DMS153 treated with DMSO at 0.1 percent for 48 hours (cell line): ENCODE results near the gene CYP3A4.
"Not testable (repeated sequence)": the region's sequence is repeated elsewhere in the genome, so short reads cannot be mapped to it uniquely, and the experiment has no call there.

ENCODE experiments used
- DNase-seq: peaks from one replicate; lab custom pipeline; 2025; ENCODE audit not compliant: unreplicated experiment; lab: John Stamatoyannopoulos, UW

The CYP3A4 gene

GRCh38 chr7:99784007-99784406 lies at the start of gene CYP3A4:
TSS of gene CYP3A4 (minus strand) at chr7:99784184. CDS start at chr7:99784081, 103 bp downstream.
- no peak for DNase-seq

DNA sequence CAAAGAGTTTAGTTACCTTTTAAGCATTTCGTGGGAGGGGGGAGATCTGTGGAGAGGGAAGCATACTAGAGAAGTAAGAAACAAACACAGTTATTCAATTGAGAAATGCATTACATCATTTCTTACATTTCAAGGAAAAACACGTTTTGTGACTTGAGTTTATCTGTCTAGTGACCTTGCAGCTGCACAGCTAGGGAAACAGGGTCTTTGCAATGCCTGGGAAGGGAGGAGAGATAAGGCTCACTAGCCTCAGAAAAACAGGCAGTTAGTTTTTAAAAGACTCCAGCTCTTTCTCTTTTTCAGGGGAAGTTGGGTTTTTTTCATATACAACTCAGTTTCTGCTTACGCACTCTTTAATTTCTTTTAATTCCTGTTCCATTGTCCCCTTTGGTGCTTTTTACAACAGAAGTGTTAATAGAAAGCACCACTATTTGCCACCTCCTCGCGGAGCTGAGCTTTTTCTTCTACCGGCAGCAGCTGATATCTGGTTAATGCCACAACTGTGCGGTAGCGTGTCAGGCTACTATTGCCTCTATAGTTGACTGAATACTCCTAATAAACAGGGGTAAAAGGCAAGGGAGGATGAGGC lies 49.4 kb upstream of the CYP3A4 start:
- DNase-seq, result no peak

- DNase-seq, result no peak
Observed at GRCh38 chr7:99831595-99831994, 47.6 kb upstream of the CYP3A4 start.

DNA sequence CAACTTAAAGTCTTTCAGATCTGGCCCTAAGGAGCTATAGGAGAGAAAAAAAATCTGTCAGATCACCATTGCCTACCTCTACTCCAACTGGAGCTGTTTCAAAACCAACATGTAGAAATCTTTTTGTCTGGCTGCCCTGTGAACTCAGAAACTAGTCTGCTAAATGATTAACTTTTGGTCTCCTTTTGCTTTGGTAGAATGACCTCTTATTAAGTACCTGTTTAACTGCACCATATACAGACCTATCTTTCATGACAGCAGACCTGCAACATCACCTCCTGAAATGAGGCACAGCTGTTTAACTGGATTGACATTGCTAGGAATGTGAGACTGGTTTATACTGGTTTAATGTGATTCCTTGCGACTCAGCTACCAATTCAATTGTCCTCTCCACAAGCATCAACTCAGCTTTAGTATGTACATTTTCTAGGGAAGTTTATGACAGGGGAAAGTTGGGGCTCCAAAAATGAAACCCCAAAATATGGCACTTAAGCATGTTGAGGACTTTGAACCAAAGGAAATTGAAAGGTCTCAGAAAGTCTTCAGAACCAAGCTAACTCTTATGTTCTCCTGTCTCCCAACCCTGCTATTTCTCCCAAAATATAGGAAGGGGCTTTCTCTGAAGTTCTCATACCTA lies 45.7 kb upstream of the CYP3A4 start:
- DNase-seq, result no peak

GRCh38 chr7:99828811-99829210 lies 44.8 kb upstream of the CYP3A4 start:
- DNase-seq, result no peak

DNA sequence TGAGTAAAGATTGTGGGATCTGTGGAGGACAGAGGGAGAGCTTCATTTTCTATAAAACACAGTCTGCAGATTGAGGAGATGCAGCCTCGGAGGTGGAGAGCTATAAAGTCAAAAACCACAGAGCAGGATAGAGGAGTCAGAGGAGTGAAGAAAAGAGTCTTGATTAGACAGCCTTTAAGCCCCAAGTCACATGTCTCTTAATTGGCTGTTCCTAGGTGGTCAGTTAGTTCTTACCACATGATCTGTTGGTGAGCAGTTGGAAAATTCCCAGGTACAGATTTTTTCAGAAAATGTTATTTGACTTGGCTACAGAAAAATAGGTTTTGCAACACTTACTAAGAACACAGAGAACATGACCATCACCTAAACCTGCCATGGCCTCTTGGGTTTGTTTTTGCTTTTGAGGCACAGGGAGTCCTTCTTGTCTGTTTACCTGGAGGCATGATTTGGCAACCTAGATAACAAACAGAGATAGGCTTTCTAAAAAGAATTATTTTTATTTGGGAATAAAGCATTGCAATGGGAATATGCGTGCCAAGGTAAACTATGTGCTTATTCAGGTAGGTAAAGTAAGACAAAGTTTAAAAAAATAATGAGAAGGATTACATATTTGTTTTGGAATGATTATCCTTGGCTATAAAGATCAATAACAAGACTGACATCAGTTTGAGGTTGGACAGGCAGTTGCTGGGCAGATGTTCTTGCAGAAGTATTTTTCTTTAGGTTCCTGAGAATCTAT lies 43.2 kb upstream of the CYP3A4 start:
- no peak for DNase-seq

DNA sequence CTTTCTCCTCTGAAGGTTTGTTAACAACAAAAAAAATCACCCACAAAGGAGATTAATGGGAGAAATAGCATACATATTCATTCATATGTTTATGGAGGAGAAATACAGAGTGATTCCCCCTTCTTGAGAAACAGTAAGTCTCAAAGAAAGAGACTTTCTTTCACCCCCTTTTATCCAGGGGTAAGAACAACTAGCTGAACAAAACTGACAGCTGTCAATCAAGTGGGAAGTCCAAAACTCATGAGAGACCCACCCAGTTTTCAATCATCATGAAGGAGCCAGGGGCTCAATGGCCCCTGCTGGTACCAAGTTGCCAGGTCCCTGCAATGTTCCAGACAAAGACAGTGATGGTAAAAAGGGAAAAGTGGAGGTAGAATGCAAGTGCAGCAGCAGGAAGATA lies 41.9 kb upstream of the CYP3A4 start:
- no peak for DNase-seq

DNA sequence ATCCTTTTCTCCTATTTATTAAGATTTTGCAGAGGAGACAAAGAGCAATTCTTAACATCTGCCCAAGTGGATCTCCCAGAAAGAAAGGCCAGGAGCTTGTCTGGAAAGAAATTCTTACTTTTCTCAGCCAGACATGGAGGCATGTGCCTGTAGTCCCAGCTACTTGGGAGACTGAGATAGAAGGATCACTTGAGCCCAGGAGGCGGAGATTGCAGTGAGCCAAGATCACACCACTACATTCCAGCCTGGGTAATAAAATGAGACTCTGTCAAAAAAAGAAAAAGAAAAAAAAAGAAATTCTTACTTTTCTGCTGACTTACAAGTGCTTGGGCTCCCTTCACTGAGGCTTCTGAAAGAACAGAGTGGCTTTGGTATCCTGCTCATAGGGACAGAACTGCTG lies 41.5 kb upstream of the CYP3A4 start:
- DNase-seq, result no peak

DNA sequence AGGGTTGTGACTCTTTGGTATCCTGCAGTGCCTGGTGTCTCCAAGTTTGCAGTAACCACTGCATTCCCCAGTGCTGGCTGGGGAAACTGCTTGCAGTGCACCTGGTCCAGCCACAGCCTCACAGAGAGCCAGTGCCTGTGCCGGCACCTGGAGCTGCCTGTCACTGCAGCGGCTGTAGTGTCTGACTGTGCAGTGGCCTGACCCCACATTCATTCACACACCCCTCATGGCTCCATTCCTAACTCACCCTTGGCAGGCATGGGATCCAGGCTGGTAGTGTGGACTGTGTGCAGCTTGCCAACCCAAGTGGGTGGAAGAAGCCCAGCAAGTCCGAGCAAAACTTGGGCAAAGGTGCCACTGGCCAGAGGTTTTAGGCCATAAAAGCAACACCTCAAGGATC lies 40.1 kb upstream of the CYP3A4 start:
- no peak for DNase-seq

GRCh38 chr7:99822731-99823718 lies 39.0 kb upstream of the CYP3A4 start:
- DNase-seq, result no peak

- DNase-seq, result no peak
Observed at GRCh38 chr7:99820408-99821027, 36.5 kb upstream of the CYP3A4 start.

DNA sequence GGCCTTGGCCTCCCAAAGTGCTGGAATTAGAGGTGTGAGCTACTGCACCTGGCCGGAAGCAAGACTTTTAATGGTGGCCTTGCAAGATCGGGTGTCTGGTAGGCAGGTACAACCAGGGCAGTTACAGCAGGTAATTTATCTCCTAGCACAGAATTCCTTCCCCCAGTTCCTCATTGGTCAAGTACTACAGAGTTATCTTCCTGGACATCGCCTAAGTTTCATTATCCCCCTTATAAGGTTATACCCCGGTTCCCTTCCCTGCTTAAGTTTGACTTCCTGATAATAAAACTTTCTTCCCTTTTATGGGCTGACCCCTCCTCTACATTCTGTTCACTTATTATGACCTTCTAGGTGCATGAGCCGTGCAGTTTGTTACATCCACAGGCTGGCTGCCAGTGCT lies 24.8 kb upstream of the CYP3A4 start:
- no peak for DNase-seq

- no peak for DNase-seq
Observed at GRCh38 chr7:99806839-99807478, 23.0 kb upstream of the CYP3A4 start.

DNA sequence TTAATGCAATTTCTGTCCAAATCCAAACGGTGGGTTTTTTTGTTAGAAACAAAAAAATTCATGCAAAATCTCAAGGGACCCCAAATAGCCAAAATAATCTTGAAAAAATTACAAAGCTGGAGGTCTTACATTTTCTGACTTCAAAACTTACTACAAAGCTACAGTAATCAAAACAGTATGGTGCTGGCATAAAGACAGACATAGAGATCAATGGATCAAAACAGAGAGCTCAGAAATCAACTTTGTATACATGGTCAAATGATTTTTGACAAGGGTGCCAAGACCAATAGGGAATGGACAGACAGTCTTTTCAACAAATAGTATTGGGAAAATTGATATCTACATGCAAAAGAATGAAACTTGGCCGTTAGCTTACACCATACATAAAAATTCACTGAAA lies 21.7 kb upstream of the CYP3A4 start:
- DNase-seq, result no peak

DNA sequence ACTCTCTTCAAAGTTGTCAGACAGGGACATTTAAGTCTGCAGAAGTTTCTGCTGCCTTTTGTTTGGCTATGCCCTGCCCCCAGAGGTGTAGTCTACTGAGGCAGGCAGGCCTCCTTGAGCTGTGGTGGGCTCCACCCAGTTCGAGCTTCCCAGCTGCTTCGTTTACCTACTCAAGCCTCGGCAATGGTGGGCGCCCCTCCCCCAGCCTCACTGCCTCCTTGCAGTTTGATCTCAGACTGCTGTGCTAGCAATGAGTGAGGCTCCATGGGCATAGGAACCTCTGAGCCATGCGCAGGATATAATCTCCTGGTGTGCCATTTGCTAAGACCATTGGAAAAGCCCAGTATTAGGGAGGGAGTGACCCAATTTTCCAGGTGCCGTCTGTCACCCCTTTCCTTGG lies 19.1 kb upstream of the CYP3A4 start:
- DNase-seq, result not testable (repeated sequence)

GRCh38 chr7:99801407-99801806 lies 17.4 kb upstream of the CYP3A4 start:
- not testable (repeated sequence) for DNase-seq

- no peak for DNase-seq
Observed at GRCh38 chr7:99798972-99799371, 15.0 kb upstream of the CYP3A4 start.

GRCh38 chr7:99795864-99796263 lies 11.9 kb upstream of the CYP3A4 start:
- not testable (repeated sequence) for DNase-seq

DNA sequence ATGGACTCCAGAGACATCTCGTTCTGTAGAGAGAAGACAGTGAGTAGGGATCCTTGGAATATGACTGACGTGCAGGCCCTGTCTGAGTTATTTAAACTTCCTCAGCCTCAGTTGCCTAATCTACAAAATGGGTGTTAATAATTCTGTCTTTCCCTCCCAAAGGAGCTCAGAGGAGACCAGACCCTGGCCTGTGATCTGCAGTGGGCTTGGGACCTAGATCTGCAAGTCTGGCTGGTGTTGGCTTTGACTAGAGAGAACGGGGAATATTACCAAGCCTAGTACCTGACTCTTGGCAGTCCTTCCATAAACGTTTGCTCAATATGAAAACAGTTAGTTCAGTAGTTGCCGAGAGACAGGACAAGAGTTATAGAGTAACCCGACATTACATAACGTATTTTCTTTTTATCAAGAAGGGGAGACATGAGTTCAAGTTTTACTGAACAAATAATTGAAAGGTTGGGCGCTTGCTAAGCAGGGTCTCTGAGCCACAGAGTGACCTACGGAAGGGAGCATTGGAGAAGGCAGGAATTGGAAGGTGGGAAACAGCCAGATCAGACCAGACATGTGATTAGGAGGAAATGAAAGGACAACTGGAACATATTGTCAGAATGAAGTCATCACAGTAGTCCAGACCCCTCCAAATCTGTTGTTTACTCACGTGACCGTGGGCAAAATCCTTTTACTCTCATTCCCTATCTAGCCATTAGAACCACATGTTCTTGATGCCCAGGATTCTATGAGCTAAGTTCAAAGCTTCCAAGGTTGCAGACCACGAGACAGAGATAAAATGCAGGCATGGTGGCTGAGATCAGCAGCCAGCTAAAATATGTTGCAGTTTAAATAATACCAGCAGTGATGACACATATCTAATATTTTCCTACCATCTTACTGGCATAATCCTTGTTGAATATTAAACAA lies 10.9 kb upstream of the CYP3A4 start:
- DNase-seq, result no peak
